Amygdala (tissue), 56 donors: ENCODE measurements around the gene MCM7.

Source experiments
- DNase-seq, 56 donors: peaks; one replicate each; lab custom pipeline; 2025; lab: John Stamatoyannopoulos, UW

The MCM7 gene

DNA sequence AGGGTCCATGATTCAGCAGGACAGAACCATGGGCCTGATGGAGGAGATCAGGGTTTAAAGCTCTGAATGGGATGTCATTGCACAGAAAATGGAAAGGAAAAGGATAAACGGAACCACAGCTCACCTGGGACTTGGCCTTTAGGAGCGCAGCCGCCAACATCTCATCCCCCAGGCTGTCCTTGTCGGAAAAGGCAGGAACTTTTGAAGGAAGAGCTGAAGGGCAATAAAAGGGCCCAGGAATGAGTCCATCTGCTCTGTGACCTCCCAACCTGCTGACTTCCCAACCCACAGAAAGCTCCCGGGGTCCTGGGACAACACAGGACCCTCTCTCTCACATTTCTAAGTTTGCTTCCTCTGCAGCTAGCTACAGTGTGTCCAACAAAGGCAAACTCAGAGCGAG lies 25.8 kb downstream of the MCM7 start:
- DNase-seq, result no peak

DNA sequence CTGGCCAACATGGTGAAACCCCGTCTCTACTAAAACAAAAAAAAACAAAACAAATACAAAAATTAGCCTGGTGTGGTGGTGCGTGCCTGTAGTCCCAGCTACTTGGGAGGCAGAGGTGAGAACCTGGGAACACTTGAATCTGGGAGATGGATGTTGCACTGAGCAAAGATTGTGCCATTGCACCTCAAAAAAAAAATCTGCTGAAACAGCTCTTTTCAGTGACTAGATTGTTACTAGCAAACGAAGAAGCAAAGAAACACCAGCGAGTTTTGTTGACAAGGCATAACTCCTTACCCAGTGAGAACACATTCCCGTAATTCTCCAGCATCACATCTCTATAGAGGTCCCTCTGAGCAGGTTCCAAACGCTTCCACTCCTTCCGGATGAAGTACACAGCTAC lies 26.4 kb downstream of the MCM7 start:
- DNase-seq, result no peak

DNA sequence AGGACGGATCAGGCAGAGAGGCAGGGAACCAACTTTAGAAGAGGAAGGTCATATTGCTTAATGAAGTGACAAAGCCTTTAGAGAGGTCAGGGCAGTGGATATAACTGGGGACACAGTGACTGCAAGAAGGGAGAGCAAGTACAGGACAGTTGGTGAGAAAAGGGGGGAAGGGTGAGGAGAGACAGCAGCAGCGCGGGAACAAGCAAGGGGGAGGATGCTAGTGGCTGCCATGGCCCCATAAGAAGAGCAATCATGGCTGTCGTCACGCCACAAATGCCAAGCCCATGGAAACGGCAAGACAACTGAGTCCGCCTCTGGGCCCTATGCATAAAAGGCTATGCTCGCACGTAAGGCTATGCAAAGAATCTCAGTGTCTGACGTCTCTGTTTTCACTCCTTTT lies 28.7 kb downstream of the MCM7 start:
- DNase-seq, result no peak

DNA sequence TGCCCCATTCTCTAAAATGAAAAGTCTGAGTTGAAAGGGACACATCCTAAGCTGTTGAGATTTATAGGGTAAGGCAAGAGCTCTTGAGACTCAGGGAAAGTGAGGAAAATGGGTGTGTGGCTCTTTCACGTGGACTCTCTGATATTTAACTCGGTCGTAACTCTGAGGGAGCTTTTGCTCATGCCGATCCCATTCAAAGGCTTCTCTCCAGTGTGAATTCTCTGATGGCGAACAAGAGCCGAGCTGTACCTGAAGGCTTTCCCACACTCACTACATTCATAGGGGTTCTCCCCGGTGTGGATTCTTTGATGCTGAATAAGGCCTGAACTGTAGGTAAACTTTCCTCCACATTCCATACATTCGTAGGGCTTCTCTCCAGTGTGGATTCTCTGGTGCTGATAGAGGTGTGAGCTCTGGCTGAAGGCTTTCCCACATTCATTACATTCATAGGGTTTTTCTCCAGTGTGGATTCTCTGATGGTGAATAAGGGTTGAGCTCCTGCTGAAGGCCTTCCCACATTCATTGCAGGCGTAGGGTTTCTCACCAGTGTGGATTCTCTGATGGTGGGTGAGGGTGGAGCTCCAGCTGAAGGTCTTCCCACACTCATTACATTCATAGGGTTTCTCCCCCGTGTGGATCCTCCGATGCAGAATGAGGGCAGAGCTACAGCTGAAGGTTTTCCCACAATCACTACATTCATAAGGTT lies 30.0 kb downstream of the MCM7 start:
- no peak for DNase-seq

DNA sequence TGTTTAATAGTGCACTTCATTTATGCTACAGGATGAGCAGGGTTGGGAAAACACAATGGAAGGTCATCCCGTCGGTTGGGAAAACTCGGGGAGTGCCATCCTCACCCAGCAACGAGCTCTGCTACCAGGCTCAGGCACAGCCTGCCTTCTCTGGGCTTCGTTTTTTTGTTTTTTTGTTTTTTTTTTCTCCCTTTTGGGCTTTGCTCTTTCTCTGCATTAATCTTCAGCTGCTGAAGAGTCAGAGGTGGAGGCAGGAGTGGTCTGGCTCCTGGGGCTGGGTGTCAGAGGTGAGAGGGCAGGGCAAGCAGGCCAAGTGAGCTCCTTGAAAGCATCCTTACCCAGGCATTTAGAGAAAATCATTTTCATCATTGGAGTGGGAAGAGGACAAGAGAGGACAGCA lies 31.2 kb downstream of the MCM7 start:
- DNase-seq, result no peak

DNA sequence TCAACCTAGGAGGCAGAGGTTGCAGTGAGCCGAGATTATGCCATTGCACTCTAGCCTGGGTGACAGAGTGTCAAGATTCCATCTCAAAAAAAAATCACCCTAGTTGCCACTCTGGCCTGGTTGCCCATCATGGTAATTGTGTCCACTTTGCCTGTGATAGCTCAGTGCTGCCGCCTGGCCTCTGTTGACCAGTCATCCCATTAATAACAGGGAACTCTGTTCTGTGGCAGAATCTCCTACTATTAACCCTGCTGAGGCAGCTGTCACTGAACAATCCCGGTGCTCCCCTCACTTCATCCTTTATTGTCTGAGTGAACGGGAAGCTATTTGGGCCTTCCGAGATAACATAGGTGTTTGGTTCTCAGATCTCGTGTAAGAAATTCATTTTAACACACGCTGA lies 34.2 kb downstream of the MCM7 start:
- DNase-seq, result peak in 13 of 56 donors; percentile 1 to 50 (median 14)

DNA sequence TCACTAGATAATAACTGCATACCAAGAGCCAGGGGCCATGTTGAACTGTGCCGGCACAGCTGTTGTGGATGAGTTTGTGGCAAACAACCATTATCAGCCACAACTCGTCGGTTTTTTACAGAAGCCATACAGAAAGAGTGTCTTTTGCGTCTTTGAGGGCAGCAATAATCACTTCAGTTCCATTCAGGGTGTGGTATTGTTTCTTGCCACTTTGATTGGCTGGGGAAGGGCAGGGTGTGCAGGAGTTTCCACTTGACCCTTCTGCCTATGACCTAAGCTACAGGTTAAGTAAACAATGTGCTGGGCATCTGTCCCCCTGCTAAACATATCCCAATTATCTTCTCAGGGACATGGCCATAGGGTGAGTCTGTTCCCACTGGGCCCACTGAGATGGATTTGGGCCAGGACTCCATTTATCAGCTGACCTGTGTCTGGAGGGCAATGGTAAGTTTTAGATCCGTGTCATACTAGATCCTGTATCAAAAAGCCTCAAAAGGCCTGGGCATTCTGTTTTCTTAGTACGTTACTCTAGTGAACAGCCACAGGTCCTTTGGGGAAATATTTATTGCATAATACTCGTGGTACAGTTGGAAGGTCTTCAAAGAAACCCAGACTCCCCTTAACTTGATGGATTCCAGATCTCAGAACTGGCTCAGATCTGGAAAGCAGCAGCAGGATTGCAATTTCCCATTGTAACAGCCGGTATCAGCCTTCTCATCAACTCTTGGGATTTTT lies 35.6 kb downstream of the MCM7 start:
- DNase-seq, result no peak

DNA sequence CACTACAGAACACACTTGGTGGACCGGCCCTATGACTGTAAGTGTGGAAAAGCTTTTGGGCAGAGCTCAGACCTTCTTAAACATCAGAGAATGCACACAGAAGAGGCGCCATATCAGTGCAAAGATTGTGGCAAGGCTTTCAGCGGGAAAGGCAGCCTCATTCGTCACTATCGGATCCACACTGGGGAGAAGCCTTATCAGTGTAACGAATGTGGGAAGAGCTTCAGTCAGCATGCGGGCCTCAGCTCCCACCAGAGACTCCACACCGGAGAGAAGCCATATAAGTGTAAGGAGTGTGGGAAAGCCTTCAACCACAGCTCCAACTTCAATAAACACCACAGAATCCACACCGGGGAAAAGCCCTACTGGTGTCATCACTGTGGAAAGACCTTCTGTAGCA lies 37.0 kb downstream of the MCM7 start:
- DNase-seq, result no peak

DNA sequence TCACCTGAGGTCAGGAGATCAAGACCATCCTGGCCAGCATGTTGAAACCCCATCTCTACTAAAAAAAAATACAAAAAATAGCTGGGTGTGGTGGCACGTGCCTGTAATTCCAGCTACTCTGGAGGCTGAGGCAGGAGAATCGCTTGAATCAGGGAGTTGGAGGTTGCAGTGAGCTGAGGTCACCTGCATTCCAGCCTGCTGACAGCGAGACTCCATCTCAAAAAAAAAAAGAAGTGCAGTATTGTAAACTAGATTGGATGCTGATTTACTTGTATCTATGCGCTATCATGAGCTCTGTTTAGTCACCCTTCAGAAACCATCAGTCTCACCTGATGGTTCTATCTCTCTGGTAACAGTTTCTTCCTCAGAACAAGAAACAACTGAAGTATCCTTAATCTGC lies 37.8 kb downstream of the MCM7 start:
- DNase-seq, result no peak

DNA sequence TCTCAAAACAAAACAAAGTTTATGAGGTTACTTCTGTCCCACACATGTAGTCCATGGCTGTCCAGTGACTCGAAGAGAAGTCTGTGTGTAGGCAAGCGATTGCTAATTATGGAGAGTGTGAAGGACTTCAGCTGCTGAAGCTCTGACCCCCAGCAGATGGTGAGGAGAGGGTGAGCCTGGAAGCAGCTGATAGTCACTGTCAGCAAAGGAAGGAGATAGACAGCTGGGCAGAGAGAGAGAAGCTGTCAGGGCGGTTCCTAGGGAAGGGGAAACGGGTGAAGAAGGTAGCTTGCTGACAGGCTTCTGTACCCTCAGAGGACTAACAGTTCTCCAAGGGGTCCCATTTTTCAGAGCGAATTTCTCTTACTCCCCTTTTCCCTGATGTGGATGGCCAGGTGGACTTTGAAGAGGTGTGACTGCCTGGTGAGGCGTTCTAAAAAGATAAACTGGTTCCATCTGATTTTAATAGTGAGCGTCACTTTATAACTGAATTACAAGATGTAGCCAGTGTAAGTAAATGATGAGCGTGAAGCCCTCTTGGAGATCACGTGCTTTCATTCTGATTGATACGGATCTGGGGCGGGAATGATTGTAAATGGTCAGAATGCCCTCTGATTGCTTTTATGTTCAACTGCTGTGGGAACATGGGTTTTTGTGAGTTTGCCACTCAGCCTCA lies 39.5 kb downstream of the MCM7 start:
- no peak for DNase-seq

DNA sequence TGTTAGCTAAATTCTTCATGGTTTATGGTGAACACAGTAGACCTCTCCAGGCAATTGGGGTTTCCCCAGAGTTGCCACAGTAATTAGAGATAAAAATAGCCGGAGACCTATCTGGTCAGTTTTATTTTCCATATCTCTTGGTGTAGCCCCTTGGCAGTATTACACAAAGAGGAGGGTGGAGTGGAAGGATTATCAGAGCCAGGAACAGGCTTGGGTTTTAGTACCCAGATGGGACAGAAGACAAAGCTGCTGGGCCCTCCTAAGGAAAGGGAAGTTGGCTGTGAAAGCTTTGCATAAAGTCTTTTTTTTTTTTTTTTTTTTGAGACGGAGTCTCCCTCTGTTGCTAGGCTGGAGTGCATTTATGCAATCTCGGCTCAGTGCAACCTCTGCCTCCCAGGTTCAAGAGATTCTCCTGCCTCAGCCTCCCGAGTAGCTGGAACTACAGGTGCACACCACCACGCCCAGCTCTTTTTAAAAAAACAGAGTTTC lies 41.9 kb downstream of the MCM7 start:
- no peak for DNase-seq

DNA sequence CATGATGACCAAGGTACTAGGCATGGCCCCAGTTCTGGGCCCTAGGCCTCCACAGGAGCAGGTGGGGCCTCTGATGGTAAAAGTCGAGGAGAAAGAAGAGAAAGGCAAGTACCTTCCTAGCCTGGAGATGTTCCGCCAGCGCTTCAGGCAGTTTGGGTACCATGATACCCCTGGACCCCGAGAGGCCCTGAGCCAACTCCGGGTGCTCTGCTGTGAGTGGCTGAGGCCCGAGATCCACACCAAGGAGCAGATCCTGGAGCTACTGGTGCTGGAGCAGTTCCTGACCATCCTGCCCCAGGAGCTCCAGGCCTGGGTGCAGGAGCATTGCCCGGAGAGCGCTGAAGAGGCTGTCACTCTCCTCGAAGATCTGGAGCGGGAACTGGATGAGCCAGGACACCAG lies 44.2 kb downstream of the MCM7 start:
- no peak for DNase-seq

DNA sequence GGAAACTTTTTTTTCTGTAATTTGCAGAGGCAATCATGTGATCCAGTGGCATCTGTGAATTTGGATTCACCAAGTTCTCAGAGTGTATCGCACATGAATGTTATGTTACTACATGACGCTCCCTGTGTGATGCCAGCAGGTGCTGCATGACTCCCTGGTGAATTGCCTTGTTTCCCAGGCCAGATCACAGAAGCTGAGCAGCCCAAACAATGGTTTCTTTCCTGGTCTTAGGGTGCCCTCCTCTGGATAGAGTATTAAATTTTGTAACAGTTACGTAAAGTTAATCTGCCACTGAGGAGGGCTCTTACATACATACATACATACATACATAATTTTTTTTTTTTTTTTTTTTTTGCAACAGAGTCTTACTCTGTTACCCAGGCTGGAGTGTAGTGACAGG lies 48.0 kb downstream of the MCM7 start:
- DNase-seq, result peak in 44 of 56 donors; percentile 6 to 76 (median 37)

DNA sequence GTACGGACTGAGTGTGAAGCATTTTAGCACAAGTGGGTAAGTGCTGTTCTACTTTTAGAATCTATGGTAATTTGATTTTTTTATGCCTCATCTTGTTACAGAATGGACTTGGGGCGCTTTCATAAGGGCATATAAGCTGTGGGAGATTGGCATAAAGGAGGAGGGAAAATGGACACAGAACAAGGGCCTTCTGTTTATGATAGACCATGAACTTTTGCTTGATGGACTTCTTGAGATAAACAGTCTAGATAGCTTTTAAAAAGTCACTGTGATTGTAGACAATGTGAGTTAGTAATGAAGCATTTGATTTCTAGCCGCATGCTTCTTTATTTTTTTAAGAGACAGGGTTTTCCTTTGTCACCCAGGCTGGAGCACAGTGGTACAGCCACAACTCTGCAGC lies 49.6 kb downstream of the MCM7 start:
- no peak for DNase-seq

DNA sequence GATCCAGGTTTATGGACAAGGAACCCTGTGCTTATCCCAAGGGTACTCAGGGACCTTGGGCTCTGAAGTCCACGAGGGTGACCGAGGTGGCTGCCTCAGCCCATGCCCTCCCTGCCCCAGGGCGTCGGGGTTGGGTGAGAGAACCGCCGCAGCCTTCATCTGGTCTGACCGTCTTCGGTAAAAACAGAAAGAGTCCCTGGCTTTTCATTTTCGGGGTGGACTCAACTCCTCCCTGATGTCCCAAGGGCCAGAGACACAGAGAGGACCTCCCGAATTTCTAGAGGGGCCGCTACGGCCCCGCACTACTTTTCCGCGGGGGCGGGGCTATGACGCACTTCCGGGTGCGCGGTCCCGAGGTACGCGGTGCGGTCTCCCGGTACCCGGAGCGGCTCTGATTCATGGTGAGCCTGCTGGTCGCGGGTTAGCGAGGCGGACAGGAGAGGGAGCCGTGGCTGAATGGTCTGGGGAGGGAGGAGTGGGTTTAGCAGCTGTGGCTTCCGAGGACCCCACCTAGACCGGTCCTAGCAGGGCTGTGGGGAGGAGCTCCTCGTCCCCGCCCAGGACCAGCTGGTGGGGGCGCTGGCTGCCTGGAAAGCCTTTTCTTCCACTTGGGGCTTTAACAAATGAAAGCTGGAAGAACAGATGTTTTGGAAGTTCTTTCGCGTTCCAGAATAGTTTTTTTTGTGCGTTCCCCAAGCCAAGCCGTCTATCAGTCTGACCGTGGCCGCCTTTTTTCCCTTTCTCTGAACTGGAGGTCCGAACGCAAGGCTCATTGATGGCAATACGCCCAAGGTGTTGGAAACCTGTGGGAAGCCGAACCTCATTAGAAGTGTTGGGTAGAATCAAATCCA lies 51.5 kb downstream of the MCM7 start, which contains the start of gene ZSCAN21:
TSS of gene ZSCAN21 (plus strand) at position 334 of the 851 bp plus-strand sequence. CDS start 7,233 bp downstream, outside the sequence.
- DNase-seq, result peak in 55 of 56 donors; percentile 32 to 86 (median 73)

DNA sequence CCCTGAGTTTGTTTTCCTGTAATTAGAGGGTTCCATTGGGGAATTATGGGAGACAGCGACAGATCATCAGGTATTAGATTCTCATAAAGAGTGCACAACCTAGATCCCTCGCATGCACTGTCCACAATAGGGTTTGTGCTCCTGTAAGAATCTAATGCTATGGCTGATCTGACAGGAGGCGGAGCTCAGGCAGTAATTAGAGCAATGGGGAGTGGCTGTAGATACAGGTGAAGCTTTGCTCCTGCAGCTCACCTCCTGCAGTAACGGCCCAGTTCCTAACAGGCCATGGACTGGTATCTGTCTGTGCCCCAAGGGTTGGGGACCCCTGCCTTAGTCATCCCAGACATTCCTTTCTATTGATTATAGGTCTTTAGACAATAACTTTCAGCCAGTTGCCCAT lies 52.5 kb downstream of the MCM7 start:
- no peak for DNase-seq

DNA sequence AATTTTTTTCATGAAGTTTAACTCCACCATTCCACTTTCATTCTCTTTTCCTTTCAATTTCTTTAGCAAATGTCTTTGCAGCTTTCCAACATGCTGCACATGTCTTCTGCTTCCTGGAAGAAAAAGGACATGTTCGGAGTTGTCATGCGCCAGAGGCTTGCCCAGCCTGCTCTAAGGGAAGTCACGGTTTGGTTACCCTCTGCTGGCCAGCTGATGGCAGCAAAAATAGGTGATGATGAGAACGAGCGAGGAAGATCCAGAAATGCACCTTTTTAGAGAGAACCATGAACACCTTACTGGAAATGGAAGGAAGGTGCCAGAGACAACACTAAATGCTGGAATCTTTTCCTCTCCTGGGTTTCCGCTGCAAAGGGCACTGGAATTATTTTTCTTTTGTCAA lies 56.5 kb downstream of the MCM7 start:
- DNase-seq, result peak in 6 of 56 donors; percentile 1 to 15 (median 3)
